ENCODE measurements around the gene MYO1H.

DNA sequence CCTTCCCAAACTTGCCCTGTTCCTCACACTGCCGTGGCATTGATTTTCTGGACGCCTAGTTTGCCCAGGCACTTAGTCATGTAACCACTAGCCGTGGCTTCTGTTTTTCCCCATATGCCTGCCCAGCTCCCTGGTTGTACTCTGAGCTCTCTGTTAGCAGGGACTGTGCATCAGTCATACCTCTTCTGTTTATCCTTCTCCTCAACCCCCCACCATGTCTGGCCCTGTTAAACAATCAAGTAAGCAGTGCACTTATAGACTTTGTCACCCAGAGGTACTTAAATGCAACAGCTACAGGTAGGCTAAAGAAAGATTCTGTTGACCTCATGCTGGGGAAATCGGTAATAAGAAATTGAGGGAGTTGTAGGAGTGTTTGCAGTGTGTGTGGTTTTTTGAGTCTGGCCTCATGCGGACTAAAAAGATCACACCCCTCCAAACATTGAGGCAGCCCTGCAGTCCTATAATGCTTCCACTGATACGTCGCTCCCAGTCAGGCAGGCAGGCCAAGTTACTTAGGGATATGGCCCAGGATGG is 146.7 kb downstream of the MYO1H start:
- TF ChIP-seq FOXK2 (IDR thresholded peaks at IDR 0.05): peak; percentile 64; the same call in 1 of the 2 replicates
- TF ChIP-seq ZBTB7A (CRISPR knock-in tag; IDR thresholded peaks at IDR 0.05): no peak
- TF ChIP-seq ZKSCAN8 (CRISPR knock-in tag; IDR thresholded peaks at IDR 0.05; ENCODE audit: borderline replicate concordance): peak; percentile 58; the same call in 1 of the 2 replicates
- TF ChIP-seq ELF4 (CRISPR knock-in tag; IDR thresholded peaks at IDR 0.05; ENCODE audit: borderline replicate concordance): no peak

Measured in HepG2 (cell line).